ENCODE results near the gene PDLIM3. TPM values are rescaled to one million over a fixed set of nuclear protein-coding genes. Genes with fewer than 3 reads are reported as not detected.

PDLIM3 gene
- total RNA-seq, 4 donors from 2014 or later = 131 to 771 (median 450) TPM

GRCh38 chr4:185463541-185463940, 71.8 kb downstream of the PDLIM3 start:
- H3K27ac ChIP-seq = no peak overlapping the region
- H3K27me3 ChIP-seq = no peaks in the 10 kb centered on the region
- DNase-seq = no peak
- no peaks in the 10 kb centered on the region for H3K9me3 ChIP-seq
- no peaks in the 10 kb centered on the region for H3K4me1 ChIP-seq
- H3K4me3 ChIP-seq = no peak overlapping the region
- no peaks in the 10 kb centered on the region for H3K36me3 ChIP-seq
- intact Hi-C loops (cut with DNase I; ENCODE audit: low total_unique reads) = no loop called here
- TF ChIP-seq CTCF (IDR thresholded peaks at IDR 0.05) = no peak
- TF ChIP-seq POLR2A (IDR thresholded peaks at IDR 0.05) = no peak

DNA sequence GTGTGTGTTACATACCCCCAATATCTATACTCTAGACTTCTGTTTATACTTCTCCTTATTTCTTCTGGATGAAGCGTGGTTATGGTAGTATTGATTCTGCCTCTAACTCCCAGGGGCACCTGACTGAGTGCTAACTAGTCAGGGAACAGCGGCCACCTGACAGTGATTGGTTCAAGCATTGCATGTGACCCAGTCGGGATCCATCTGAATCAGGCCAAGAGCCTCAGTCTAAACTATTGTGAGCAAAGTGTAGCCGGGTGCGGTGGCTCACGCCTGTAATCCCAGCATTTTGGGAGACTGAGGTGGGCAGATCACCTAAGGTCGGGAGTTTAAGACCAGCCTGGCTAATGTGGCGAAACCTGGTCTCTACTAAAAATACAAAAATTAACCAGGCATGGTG, 73.7 kb downstream of the PDLIM3 start:
- intact Hi-C loops (cut with DNase I; ENCODE audit: low total_unique reads) = no loop called here
- Histone ChIP-seq H3K4me3 (no peak overlapping the region), H3K4me1 (no peaks in the 10 kb centered on the region), H3K27me3 (no peaks in the 10 kb centered on the region), H3K27ac (no peak overlapping the region), H3K9me3 (no peaks in the 10 kb centered on the region), H3K36me3 (no peaks in the 10 kb centered on the region)
- TF ChIP-seq CTCF (IDR thresholded peaks at IDR 0.05) (no peak), POLR2A (IDR thresholded peaks at IDR 0.05) (no peak)
- no peak for DNase-seq

DNA sequence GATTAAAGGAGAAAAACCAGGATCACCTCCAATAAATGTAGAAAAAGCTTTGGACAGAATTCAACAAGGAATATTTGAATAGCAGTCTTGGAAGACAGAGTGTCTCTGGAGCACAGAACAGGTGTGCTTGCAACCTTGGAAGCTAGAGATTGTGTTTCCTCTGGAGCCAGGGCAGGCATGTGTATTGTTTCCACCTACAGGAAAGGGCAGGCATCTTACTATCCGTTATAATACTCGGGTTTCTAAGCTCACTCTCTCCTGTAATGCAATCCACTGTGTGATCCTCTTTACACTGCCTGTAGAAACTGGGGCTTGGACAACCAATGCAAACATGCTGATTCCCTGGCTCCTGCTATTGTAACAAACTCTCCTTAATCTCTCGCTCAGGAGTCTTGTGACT, 78.2 kb downstream of the PDLIM3 start:
- H3K4me3 ChIP-seq = no peak overlapping the region
- H3K27ac ChIP-seq = no peak overlapping the region
- H3K36me3 ChIP-seq = no peaks in the 10 kb centered on the region
- no peaks in the 10 kb centered on the region for H3K27me3 ChIP-seq
- no peaks in the 10 kb centered on the region for H3K9me3 ChIP-seq
- H3K4me1 ChIP-seq = no peaks in the 10 kb centered on the region
- no peak for DNase-seq
- TF ChIP-seq POLR2A (IDR thresholded peaks at IDR 0.05) = no peak
- TF ChIP-seq CTCF (IDR thresholded peaks at IDR 0.05) = no peak
- intact Hi-C loops (cut with DNase I; ENCODE audit: low total_unique reads) = no loop called here

GRCh38 chr4:185456131-185456530, 79.2 kb downstream of the PDLIM3 start:
- intact Hi-C loops (cut with DNase I; ENCODE audit: low total_unique reads) = no loop called here
- H3K9me3 ChIP-seq = no peaks in the 10 kb centered on the region
- H3K27me3 ChIP-seq = no peaks in the 10 kb centered on the region
- no peak for DNase-seq
- no peak overlapping the region for H3K4me3 ChIP-seq
- TF ChIP-seq CTCF (IDR thresholded peaks at IDR 0.05) (no peak), POLR2A (IDR thresholded peaks at IDR 0.05) (no peak)
- no peak overlapping the region for H3K27ac ChIP-seq
- H3K4me1 ChIP-seq = no peaks in the 10 kb centered on the region
- no peaks in the 10 kb centered on the region for H3K36me3 ChIP-seq

Other genes starting within 250 kb of the PDLIM3 start
- 1 to 10 TPM; 1.2 to 3.3 (median 2.0) TPM for gene LRP2BP, start 139.6 kb downstream of the PDLIM3 start, total RNA-seq
- 10 to 100 TPM in 2 of 4 donors, 1 to 10 TPM in 1, under 1 TPM in 1; 0.51 to 17.6 (median 10.9) TPM for gene ANKRD37, start 138.7 kb downstream of the PDLIM3 start, total RNA-seq
- 100 to 1,000 TPM in 1 of 4 donors, 10 to 100 TPM in 3; 18.2 to 170 (median 55.8) TPM for gene UFSP2, start 109.5 kb downstream of the PDLIM3 start, total RNA-seq
- gene CCDC110, start 63.8 kb downstream of the PDLIM3 start, total RNA-seq = 1 to 10 TPM in 2 of 4 donors, under 1 TPM in 1, not detected in 1; 0.29 to 2.6 (median 2.1) TPM

Data from uterus (tissue), 4 donors.